SW 1271 (cell line): ENCODE data around the gene LRRD1.
"Not testable (repeated sequence)": the region's sequence is repeated elsewhere in the genome, so short reads cannot be mapped to it uniquely, and the experiment has no call there.

Source experiments
- DNase-seq, 2 experiments: peaks; one replicate each; lab custom pipeline; 2025; lab: John Stamatoyannopoulos, UW

Gene LRRD1

DNA sequence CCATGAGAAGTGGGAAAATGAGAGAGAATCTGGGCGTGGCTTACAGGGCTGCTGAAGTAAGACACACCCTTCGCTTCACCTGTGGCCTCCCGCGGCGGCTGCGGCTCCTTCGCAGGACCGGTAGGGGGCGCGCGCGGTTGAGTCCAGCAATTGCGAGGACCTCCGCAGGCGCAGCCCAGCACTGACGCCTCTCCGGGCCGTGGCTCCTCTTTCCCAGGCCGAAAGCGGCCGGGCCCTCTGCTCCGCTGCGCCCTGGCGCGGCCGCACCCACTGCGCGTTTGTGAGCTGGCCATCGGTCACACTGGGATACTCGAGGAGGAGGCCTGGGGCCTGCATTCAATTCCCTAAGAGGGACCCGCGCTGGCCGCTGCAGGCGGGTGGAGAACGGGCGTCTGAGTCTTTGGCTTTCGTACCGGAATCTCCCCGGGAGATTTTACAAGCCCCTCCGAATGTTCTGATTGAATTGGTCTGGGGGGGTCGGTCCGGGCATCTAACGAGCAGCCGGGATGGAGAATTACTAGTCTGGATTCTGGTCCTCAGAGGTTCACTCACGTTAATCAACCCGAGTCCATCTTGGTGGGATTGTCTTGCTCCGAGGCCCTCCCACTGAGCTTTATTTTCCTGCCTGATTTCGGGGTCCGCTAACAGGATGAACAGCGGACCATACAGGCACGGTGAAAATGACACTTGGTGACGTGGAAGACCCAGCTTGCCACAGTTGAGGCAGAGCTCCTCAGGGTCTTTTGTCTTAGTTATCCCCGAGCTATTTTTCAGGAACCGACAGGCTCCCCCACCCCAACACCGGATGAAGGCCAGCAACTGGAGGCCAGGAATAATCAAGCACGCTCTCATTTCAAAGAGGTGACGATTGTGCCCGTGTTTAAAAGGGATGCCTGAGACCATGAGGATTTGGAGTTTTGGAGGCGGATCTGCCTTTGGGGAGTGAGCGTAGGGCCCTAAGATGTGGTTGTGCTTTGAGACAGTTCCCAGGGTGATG is at the start of gene LRRD1:
Gene LRRD1, minus strand, starts transcription at position 215 of the 997 bp plus-strand sequence. CDS start 13,940 bp downstream, outside the sequence.
- no peak for DNase-seq

DNA sequence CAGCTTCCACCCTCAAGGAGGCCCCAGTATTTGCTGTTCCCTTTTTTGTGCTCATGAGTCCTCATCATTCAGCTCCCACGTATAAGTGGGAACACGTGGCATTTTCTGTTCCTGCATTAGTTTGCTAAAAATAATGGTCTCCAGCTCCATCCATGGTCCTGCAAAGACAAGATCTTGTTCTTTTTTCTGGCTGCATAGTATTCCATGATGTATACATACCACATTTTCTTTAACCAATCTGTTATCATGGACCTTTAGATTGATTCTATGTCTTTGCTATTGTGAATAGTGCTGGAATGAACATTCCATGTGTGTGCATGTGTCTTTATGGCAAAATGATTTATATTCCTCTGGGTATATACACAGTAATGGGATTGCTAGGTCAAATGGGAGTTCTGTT is 49.8 kb upstream of the LRRD1 start:
- DNase-seq = no peak

GRCh38 chr7:92228100-92228499 is 49.2 kb upstream of the LRRD1 start:
- DNase-seq = no peak

- no peak for DNase-seq
Observed at GRCh38 chr7:92226981-92227380, 48.0 kb upstream of the LRRD1 start.

DNA sequence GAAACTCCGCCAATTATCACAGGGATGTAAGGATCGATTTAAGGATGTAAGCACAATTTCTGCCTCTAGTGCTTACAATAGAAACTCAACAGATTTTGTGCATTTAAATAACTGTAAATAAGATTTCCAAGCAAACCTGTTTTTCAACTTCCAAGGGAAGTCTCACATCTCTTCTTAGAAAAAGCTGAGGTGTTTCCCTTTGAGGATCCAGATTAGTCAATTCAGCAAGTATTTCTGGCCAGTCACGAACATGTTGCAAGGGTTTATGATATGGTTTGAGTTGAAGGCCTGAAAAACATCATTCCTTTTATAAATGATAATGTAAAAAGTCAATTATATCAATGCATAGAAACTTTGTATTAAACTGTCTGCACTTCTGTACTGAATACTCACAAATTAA is 42.8 kb upstream of the LRRD1 start:
- DNase-seq = no peak

- no peak for DNase-seq
Observed at GRCh38 chr7:92206672-92207071, 27.7 kb upstream of the LRRD1 start.

DNA sequence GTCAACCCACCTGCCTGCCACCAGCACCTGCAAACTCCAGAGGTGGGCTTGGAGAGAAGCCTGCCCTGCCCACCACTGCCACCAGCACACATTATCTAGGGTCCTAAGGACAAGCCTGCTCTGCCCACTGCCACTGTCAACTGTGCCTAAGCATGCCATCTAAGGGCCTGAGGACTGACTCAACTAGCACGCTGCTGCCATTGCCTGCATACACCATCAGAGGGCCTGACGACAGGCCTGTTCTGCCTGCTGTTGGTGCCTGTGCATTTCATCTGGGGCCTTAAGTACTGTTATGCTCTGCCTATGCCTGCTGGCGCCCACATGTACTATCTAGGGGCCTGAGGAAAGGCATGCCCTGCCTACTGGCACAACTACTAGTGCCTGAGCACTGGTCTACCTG is 27.0 kb upstream of the LRRD1 start:
- DNase-seq = no peak

DNA sequence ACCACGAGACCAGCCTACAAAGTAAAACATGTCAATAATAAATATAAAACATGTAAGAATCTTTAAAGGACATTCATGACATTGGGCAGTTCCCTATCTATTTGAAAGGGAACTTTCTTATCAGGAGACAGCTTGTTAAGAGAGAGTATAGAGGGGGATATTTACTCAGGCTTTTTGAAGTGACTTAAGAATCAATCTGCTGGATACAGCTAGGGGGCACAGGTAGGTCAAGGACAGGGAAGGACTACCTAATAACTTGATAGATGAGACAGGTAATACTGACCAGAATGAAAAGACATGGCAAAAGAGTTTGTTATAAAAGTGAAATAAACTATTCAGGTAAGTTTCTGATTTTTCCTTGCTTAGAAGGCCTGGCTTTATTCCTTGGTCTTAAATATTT is 21.8 kb upstream of the LRRD1 start:
- DNase-seq = no peak

- DNase-seq = no peak
Observed at GRCh38 chr7:92192326-92192725, 13.4 kb upstream of the LRRD1 start.

GRCh38 chr7:92189246-92189645 is 10.3 kb upstream of the LRRD1 start:
- DNase-seq = not testable (repeated sequence)

DNA sequence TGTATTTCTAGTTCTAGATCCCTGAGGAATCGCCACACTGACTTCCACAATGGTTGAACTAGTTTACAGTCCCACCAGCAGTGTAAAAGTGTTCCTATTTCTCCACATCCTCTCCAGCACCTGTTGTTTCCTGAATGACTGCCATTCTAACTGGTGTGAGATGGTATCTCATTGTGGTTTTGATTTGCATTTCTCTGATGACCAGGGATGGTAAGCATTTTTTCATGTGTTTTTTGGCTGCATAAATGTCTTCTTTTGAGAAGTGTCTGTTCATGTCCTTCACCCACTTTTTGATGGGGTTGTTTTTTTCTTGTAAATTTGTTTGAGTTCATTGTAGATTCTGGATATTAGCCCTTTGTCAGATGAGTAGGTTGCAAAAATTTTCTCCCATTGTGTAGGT is 5.4 kb upstream of the LRRD1 start:
- DNase-seq = not testable (repeated sequence)

DNA sequence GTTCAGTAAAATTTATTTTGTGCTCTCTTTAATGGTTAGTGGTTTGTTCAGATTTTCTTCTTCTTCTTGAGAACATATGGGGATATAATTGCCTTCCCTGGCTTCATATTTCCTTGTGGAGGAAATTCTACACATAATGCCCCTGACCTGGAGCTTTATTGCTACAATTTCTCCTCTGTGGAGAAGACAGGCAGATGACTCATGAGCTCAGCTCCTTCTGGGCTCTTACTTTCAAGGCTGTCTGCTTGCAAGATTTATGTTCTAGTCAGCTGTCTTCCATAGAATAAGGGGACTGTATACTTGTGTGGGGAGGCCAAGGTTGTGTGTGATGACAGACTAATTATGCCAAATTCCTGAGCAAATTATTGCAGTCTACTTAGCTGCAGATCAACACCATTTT is 1.6 kb downstream of the LRRD1 start:
- no peak for DNase-seq

GRCh38 chr7:92169529-92169928 is 9.4 kb downstream of the LRRD1 start:
- not testable (repeated sequence) for DNase-seq

DNA sequence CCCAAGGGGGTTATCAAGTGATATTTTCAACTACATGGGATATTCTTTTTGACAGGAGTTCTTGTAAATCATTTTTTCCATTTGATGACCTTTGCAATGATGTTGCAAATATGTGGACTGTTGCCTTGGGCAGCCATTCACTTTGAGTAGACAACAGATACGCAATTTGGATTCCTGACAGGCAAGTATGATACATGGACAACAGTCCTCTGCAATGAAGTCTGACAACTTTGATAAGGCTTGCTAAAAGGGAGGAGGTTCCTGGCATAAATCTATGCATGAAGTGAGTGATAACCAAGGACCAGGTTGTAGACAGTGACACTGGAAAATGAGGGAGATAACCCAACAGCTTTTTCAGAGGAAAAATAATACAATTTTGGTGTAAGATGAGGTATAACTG is 17.7 kb downstream of the LRRD1 start:
- DNase-seq = no peak

DNA sequence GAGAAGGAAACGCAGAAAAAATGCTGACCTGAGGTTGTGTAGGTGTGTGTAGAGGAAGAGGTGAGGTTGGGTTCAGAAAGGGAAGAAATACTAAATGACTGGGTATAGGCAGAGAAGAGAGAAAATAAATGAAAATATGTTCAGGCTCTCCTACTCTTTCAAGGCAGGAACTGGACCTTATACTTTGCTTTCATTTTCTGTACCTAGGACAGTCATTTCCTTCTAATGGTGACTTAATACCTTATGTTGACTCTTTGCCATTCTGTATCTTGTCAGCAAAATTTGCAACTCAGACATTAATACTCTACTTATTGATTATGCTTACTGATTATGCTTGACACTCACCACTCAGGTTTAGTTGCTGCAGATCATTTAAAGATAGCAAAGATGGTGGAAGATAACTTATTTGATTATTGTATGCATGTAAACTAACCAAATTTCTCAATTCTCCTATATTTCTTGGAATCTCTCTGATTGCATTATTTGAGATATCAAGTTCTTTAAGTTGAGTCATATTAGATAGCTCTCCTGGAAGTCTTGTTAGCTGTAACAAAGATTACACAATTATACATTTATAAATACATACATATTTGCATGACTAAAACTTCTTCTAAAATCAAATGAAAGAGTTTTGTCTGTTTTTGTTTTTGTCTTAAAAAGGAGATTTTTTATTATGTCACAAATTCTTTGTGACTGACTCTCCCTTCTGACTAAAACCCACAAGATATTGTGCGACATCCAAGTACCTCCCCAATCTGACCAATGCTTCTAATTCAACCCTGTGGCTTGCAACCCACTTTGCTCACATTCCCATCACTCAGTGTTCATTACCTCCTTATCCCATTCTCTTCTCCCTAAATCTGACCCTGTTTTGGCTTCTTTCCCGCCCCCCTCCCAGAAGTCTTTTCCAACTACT is 20.0 kb downstream of the LRRD1 start:
- no peak for DNase-seq

GRCh38 chr7:92156990-92157389 is 22.0 kb downstream of the LRRD1 start:
- no peak for DNase-seq

- DNase-seq = no peak
Observed at GRCh38 chr7:92155108-92155739, 23.7 kb downstream of the LRRD1 start.

GRCh38 chr7:92150450-92151017 is 28.4 kb downstream of the LRRD1 start:
- DNase-seq = no peak

DNA sequence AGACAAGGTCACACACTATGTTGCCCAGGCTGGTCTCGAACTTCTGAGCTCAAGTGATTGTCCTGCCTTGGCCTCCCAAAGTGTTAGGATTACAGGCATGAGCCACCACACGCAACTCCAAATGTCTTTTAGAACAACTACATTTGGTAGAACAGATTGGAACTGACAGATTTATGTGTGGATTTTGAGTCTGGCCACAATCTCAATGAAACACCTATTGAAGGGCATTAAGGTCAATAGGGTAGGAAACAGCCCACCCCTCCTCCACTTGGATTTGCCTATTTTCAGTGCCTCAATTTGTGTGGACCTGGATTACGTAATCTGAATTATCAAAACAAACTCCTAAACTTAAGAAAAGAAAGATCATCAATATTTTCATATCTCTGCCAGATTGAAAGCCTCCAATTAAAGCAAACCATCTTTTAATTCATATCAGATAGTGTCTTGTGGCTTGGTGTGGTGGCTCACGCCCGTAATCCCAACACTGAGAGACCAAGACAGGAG is 29.2 kb downstream of the LRRD1 start:
- no peak for DNase-seq

DNA sequence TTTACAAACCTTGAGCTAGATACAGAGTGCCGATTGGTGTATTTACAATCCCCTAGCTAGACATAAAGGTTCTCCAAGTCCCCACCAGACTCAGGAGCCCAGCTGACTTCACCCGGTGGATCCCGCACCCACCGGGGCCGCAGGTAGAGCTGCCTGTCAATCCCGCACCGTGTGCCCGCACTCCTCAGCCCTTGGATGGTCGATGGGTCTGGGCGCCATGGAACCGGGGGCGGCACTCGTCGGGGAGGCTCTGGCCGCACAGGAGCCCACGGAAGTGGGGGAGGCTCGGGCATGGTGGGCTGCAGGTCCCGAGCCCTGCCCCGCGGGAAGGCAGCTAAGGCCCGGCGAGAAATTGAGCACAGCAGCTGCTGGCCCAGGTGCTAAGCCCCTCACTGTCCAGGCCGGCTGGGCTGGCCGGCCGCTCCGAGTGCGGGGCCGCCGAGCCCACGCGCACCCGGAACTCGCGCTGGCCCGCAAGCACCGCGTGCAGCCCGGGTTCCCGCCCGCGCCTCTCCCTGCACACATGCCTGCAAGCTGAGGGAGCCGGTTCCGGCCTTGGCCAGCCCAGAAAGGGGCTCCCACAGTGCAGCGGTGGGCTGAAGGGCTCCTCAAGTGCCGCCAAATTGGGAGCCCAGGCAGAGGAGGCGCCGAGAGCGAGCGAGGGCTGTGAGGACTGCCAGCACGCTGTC is 35.6 kb downstream of the LRRD1 start:
- DNase-seq = not testable (repeated sequence)

DNA sequence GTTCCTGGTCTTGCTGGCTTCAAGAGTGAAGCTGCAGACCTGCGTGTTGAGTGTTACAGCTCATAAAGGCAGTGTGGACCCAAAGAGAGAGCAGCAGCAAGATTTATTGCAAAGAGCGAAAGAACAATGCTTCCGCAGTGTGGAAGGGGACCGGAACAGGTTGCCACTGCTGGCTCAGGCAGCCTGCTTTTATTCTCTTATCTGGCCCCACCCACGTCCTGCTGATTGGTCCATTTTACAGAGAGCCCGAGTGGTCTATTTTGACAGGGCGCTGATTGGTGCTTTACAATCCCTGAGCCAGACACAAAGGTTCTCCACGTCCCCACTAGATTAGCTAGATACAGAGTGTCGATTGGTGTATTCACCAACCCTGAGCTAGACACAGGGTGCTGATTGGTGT is 36.2 kb downstream of the LRRD1 start:
- not testable (repeated sequence) for DNase-seq
